Measurements from ENCODE around the gene EEF1A2. TPM values are rescaled to one million over a fixed set of nuclear protein-coding genes. Genes with fewer than 3 reads are reported as not detected.

The EEF1A2 gene
- total RNA-seq, 6 experiments from 2014 or later = 1.1 to 7.2 (median 1.7) TPM

DNA sequence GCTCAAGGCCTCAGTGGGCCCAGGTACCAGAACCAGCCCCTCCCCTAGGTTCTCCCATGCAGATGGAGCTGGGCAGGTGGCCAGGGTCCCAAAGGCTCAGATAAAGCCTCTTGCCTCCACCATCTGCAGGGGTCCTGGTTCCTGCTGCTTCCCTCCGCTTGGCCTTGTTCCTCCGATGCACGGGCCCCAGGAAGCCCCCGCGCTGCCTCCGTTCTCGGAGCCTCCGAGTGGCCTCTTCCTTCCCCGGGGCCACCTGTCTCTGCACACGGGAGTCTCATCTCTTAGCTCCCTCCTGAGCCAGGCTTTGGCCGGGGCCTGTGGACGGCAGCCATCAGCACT is 40.2 kb upstream of the EEF1A2 start:
- no peak overlapping the region for H3K4me3 Mint-ChIP-seq
- DNase-seq = no peak
- H3K9me3 Mint-ChIP-seq = no peaks in the 10 kb centered on the region
- H3K27ac Mint-ChIP-seq = no peak overlapping the region
- TF ChIP-seq, protein P1, sequence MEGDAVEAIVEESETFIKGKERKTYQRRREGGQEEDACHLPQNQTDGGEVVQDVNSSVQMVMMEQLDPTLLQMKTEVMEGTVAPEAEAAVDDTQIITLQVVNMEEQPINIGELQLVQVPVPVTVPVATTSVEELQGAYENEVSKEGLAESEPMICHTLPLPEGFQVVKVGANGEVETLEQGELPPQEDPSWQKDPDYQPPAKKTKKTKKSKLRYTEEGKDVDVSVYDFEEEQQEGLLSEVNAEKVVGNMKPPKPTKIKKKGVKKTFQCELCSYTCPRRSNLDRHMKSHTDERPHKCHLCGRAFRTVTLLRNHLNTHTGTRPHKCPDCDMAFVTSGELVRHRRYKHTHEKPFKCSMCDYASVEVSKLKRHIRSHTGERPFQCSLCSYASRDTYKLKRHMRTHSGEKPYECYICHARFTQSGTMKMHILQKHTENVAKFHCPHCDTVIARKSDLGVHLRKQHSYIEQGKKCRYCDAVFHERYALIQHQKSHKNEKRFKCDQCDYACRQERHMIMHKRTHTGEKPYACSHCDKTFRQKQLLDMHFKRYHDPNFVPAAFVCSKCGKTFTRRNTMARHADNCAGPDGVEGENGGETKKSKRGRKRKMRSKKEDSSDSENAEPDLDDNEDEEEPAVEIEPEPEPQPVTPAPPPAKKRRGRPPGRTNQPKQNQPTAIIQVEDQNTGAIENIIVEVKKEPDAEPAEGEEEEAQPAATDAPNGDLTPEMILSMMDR (IDR thresholded peaks at IDR 0.05) = no peak
- H3K27me3 Mint-ChIP-seq (ENCODE audit: insufficient read depth) = peaks cover 2% of the 10 kb centered on the region; the same call in 1 of the 2 replicates
- H3K36me3 Mint-ChIP-seq (ENCODE audit: low read depth) = no peaks in the 10 kb centered on the region
- peaks cover 5% of the 10 kb centered on the region; the same call in 1 of the 2 replicates for H3K4me1 Mint-ChIP-seq (ENCODE audit: low read depth)

DNA sequence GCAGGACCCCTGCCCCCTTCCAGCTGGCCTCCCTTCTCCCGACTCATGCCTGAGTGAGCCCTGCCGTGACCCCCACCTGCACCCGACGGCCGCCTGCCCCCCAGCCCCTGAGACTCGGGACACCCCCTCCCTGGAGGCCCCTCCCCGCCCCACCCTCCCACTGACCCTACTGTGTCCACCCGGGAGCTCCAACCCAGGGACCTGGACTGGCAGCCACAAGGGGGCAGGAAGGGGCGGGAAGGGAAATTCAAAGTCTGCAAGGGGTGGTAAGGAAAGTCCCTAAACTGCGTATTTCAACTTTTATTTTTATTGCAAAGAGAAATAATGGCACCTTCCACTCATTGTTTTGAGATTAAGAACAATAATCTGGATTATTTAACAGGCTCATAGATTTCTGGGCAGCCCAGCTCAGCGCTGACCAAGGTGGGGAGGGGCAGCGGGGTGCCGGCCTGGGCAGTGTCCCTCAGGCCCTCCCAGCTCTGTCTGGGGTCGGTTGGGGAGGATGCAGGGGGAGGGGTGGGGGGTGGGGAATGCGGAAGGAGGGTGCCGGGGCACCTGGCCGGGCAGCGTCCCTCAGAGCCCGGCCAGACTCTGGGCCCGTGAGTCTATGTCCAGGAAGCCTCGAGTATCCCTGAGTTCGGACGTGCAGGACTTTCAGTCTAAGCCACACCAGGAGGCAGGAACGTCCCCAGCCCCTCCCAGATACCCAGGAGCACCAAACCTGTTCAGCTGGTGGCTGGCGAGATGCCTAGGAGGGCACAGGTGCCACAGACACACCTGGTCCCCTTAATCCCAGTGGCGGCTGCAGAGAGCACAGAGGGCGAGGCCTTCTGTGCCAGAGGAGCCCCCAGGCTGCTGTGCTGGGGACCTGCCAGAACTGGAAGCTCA is 39.6 kb upstream of the EEF1A2 start:
- TF ChIP-seq, protein P1 (IDR thresholded peaks at IDR 0.05) = peak; percentile 73
- Mint-ChIP-seq H3K9me3 (no peaks in the 10 kb centered on the region), H3K36me3 (ENCODE audit: low read depth) (no peaks in the 10 kb centered on the region), H3K27me3 (ENCODE audit: insufficient read depth) (peaks cover 2% of the 10 kb centered on the region; the same call in 1 of the 2 replicates), H3K4me3 (peak overlapping the region; percentile 58; the same call in 1 of the 2 replicates), H3K4me1 (ENCODE audit: low read depth) (peaks cover 5% of the 10 kb centered on the region; the same call in 1 of the 2 replicates), H3K27ac (no peak overlapping the region)
- DNase-seq = no peak

DNA sequence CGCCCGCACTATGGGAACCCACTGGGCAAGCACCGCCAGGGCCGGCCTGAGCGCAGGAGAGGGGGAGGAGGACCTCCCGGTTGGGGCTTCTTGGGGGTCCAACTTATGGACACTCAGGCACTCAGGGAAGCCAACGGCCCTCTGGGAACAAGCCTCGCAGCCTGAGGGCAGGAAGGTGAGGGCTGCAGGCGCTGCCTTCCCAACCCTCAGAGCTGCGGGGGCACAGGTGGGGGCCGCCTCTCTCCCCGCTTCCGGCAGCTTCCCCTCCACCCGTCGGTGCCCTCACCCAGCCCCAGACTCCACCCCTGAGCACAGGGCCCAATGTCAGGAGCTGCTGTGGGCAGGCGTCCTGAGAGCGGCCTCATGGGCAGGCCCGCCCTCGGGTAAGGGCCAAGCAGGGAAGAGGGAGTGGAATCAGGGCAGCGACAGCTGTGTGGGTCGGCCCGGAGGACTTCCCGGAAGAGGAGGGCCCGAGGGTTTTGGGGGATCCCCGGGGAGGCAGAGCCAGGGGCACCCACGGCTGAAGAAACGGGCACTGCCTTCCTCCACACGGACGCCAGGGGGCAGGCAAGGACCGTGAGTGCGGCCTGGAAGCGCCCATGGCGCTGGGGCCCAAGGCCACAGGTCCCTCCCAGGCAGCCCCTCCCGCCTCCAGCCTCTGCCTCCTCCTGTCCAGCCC is 38.8 kb upstream of the EEF1A2 start:
- Mint-ChIP-seq H3K9me3 (no peaks in the 10 kb centered on the region), H3K4me1 (ENCODE audit: low read depth) (peaks cover 5% of the 10 kb centered on the region; the same call in 1 of the 2 replicates)

DNA sequence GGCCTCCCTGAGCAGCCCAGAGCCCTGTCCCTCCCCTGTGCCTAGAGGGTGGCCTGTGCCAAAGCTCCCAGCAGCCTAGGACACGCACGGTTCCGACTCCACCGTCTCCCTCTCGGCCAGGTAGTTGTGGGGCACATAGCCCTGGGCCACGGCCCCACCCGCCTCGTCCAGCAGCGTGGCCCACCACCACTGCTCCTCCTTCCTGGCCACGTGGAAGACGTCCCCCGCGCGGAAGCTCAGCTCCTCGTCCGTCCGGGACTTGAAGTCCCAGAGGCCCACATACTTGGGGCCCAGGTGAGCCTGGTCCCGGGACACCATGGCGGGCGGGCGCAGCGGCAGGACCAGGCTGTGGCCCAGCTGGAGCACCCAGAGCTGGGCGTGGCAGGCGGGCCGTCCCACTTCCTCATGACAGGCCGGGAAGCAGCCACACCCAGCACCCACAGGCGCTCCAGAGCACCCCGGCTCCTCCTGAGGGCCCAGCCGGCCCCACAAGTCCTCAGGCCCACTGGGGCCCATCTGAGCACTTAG is 38.2 kb upstream of the EEF1A2 start, which contains the start of gene PTK6:
Gene PTK6 (minus strand): TSS at position 380 of the 528 bp plus-strand sequence. CDS start 62 bp downstream, at position 318.
- TF ChIP-seq, protein P1 (IDR thresholded peaks at IDR 0.05) = no peak
- DNase-seq = no peak
- H3K4me3 Mint-ChIP-seq = peak within 1 kb of the TSS; percentile 58; the same call in 1 of the 2 replicates
- H3K36me3 Mint-ChIP-seq (ENCODE audit: low read depth) = no peaks in the 10 kb centered on the region
- peaks cover 5% of the 10 kb centered on the region; the same call in 1 of the 2 replicates for H3K4me1 Mint-ChIP-seq (ENCODE audit: low read depth)
- no peaks in the 10 kb centered on the region for H3K27me3 Mint-ChIP-seq (ENCODE audit: insufficient read depth)
- H3K9me3 Mint-ChIP-seq = no peaks in the 10 kb centered on the region
- peak within 1 kb of the TSS; percentile 65 for H3K27ac Mint-ChIP-seq

More for the DNA sequence above, 38.8 kb upstream of the EEF1A2 start:
- H3K27ac Mint-ChIP-seq = peak overlapping the region; percentile 65
- peak; percentile 93 for DNase-seq
- H3K27me3 Mint-ChIP-seq (ENCODE audit: insufficient read depth) = no peaks in the 10 kb centered on the region
- H3K36me3 Mint-ChIP-seq (ENCODE audit: low read depth) = no peaks in the 10 kb centered on the region
- H3K4me3 Mint-ChIP-seq = peak overlapping the region; percentile 58; the same call in 1 of the 2 replicates
- TF ChIP-seq, protein P1 (IDR thresholded peaks at IDR 0.05) = peak; percentile 99

DNA sequence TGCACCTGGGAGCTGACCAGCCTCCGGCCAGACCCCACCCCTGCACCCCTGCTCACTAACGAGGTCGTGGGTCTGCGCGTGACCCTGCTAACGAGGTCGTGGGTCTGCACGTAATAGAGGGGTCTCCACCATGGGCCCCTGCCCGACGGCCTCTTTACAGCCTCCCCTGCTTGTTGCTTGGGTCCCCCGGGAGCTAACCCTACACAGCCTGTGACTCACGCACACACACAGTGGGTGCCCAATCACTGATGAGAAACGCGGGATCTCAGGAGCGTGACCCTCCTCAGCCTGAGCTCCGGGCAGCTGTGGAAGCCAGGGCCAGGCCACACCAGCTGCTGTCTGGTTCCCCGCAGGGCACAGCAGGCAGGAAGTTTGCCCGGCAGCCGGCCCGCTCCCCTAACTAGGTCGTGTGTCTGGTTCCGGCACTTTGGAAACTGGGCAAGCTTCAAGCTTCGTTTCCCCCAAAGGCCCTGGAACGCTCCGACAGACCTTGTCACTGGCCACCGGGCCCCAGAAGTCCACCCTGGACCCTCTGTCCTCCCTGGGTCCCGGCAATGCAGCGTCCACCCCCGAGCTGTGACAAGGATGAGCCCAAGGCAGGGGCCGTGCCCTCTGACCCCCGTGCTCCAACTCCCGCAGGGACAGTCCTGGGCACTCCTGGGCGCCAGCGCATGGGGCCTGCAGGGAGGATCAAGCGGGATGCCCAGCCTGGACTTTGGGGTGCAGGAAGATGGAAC is 37.5 kb upstream of the EEF1A2 start:
- Mint-ChIP-seq H3K4me3 (no peak overlapping the region), H3K36me3 (ENCODE audit: low read depth) (no peaks in the 10 kb centered on the region), H3K9me3 (no peaks in the 10 kb centered on the region), H3K4me1 (ENCODE audit: low read depth) (peaks cover 5% of the 10 kb centered on the region; the same call in 1 of the 2 replicates), H3K27ac (no peak overlapping the region), H3K27me3 (ENCODE audit: insufficient read depth) (no peaks in the 10 kb centered on the region)
- TF ChIP-seq, protein P1 (IDR thresholded peaks at IDR 0.05) = no peak
- no peak for DNase-seq

Measured in HFFc6 (cell line).